Heart right ventricle (tissue), 16 donors: ENCODE results near the gene PFKL. TPM values are rescaled to one million over a fixed set of nuclear protein-coding genes. Genes with fewer than 3 reads are reported as not detected.

ENCODE experiments used
- ATAC-seq, 8 donors: fragments of 200-7000 bp; cut with Tn5 transposase; one replicate each; pipeline ENCODE4 v1.9.1; 2020; ENCODE audit warnings: mild to moderate bottlenecking in 8 of 8, moderate library complexity in 8 of 8, moderate number of reproducible peaks in 1 of 8
- DNase-seq, 2 donors: peaks; one replicate each; pipeline ENCODE4 v3.0.0-alpha.2; 2020
- H3K27ac ChIP-seq, 10 donors: fragments of 200-600 bp; sonication (generic) in 2 of 10; one replicate each; pipeline versions ENCODE4 v1.5.0 to v1.8.0; 2020 to 2022; ENCODE audit warnings: mild to moderate bottlenecking in 3 of 10
- H3K27me3 ChIP-seq, 7 donors: fragments of 200-600 bp; one replicate each; pipeline ENCODE4 v1.8.0; 2021 to 2022; ENCODE audit warnings: mild to moderate bottlenecking in 2 of 7
- H3K36me3 ChIP-seq, 9 donors: fragments of 200-600 bp; sonication (generic) in 1 of 9; one replicate each; pipeline versions ENCODE4 v1.5.0 to v1.8.0; 2020 to 2022; ENCODE audit warnings: mild to moderate bottlenecking in 2 of 9
- H3K4me1 ChIP-seq, 9 donors: fragments of 200-600 bp; sonication (generic) in 1 of 9; one replicate each; pipeline versions ENCODE4 v1.5.0 to v1.8.0; 2020 to 2022; ENCODE audit warnings: mild to moderate bottlenecking in 4 of 9
- H3K4me3 ChIP-seq, 10 donors: fragments of 200-600 bp; sonication (generic) in 2 of 10; one replicate each; pipeline versions ENCODE4 v1.5.0 to v1.8.0; 2020 to 2022; ENCODE audit warnings: mild to moderate bottlenecking in 7 of 10, moderate library complexity in 2 of 10
- H3K9me3 ChIP-seq, 11 donors: fragments of 200-600 bp in 10 of 11; sonication (generic) in 2 of 11; one replicate each; pipeline versions ENCODE4 v1.5.0 to v1.8.0; 2013 to 2022; ENCODE audit warnings: mild to moderate bottlenecking in 2 of 11, control low read depth in 1 of 11, moderate library complexity in 1 of 11
- WGBS, 2 donors: extraction: QIAGEN DNeasy Blood & Tissue Kit; methylation state at CpG; one replicate each; pipeline ENCODE4 v1.1.7; 2013; ENCODE audit warnings: inconsistent platforms in 1 of 2; 5-methylcytosine and 5-hydroxymethylcytosine counted together
- intact Hi-C, 10 donors: fragments of 100-400 bp; cut with DNase I; formaldehyde crosslinking; loops; one replicate each; pipeline versions ENCODE4 v1.11.1 to v1.14.2; 2022
- polyA plus RNA-seq, 2 donors: library from polyadenylated mRNA; stranded (reverse); fragments of 200-250 nt; gene quantifications; one replicate each; pipeline ENCODE4 v1.2.3, GENCODE V29; 2013
- total RNA-seq, 10 donors: library from RNA; stranded (reverse); fragmentation: NEBNext Ultra II Directional in 3 of 10; extraction: Animal tissue kit (Norgen Biotek cat#: 25700) in 3 of 10; gene quantifications; one replicate each; pipeline versions ENCODE4 v1.2.1 to v1.2.4, GENCODE V29; 2021 to 2023
- TF ChIP-seq, protein P1 (sequence below), 9 donors: fragments of 200-600 bp; sonication (generic) in 2 of 9; IDR thresholded peaks; one replicate each; pipeline versions ENCODE4 v1.5.0 to v1.8.0; 2021 to 2022; ENCODE audit warnings: antibody characterized with exemption in 9 of 9, mild to moderate bottlenecking in 5 of 9, moderate library complexity in 1 of 9
- donor health status: Arrhythmogenic right ventricular cardiomyopathy.
- donor health status: ischemic (EF 13 %, LVEDD 7.1; RV severe dilation, severe dysfunction).
- donor health status: healthy with polysubstance abuse.
- donor health status: DM: no; HTN: yes; CAD: no.
- donor health status: DM: no; HTN: no; CAD: no.
- donor health status: ischemic (EF 25% LVEDD 6.9; RV normal size, moderate dysfunction).
- donor health status: ischemic (EF 25% LVEDD 5.7; RV mildly dilated, moderate dysfunction).
- donor health status: healthy.
- donor health status: DM: yes; HTN: yes; CAD: no.
- donor health status: Ischemic cardiomyopathy.
- donor health status: ischemic (EF 35%, LVEDD 5.7; RV mildly dilated, moderate dysfunction).
- donor health status: nonischemic (EF 11% LVEDD 7.7; RV severe dilation, severe dysfunction).
- donor health status: DM: yes; HTN: yes; CAD: no.
- donor health status: PGD.
- donor health status: ischemic (EF 29% LVEDD 5.4; RV normal size, mild dysfunction).
- donor health status: nonischemic (EF 23%, LVEDD 6.1; RV moderate dilation, normal function).

Gene PFKL
- total and polyA plus RNA-seq, 12 donors, result 34.7 to 84.4 (median 43.8) TPM

DNA sequence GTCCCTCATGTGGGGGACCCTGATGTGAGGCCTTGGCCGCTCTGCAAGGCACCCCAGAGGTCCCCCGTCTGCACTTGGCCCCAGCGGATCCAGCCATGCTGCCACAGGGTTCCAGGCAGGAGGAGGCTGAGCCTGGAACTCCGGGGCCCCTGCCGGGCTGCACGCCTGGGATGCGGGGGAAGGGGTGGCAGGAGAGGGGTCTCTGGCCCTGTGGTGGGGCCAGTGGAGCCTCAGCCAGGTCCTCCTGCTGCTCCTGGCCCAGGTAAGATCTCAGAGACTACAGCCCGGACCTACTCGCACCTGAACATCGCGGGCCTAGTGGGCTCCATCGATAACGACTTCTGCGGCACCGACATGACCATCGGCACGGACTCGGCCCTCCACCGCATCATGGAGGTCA, 12.9 kb downstream of the PFKL start:
- H3K27ac ChIP-seq, result no peak overlapping the region
- H3K4me3 ChIP-seq, result no peak overlapping the region
- no peaks in the 10 kb centered on the region for H3K4me1 ChIP-seq
- TF ChIP-seq, protein P1, sequence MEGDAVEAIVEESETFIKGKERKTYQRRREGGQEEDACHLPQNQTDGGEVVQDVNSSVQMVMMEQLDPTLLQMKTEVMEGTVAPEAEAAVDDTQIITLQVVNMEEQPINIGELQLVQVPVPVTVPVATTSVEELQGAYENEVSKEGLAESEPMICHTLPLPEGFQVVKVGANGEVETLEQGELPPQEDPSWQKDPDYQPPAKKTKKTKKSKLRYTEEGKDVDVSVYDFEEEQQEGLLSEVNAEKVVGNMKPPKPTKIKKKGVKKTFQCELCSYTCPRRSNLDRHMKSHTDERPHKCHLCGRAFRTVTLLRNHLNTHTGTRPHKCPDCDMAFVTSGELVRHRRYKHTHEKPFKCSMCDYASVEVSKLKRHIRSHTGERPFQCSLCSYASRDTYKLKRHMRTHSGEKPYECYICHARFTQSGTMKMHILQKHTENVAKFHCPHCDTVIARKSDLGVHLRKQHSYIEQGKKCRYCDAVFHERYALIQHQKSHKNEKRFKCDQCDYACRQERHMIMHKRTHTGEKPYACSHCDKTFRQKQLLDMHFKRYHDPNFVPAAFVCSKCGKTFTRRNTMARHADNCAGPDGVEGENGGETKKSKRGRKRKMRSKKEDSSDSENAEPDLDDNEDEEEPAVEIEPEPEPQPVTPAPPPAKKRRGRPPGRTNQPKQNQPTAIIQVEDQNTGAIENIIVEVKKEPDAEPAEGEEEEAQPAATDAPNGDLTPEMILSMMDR (IDR thresholded peaks at IDR 0.05), result no peak
- peaks cover 0 to 100% (median 24%) of the 10 kb centered on the region in 9 donors for H3K36me3 ChIP-seq
- WGBS, 2 donors, result 96 to 97% methylated on average over 19 of the region's 19 CpGs
- no peaks in the 10 kb centered on the region for H3K27me3 ChIP-seq
- H3K9me3 ChIP-seq, result no peaks in the 10 kb centered on the region
- DNase-seq (no peak), ATAC-seq (no peak)
- intact Hi-C loops, result loop anchor here in 1 of 10 donors (10.0 kb wide), 1 partner anchor 308 kb away; no protein-coding TSS in a partner anchor

DNA sequence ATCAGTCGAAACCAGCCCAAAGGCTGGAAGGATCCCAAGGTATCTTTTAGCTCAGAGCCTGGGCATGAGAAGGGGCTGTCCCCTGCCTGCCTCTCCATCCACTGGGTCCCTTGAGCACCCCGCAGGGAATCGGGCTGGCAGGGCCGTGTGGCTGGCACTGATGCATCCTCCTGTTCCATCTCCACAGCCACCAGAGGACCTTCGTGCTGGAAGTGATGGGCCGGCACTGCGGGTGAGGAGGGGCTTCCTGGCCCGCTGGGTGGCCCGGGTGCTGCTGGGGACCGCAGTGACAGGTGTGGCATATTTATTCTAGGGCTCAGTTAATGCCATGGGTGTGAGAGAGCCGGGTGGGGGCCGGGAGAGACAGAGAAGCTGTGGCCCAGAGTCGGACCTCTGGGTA, 13.6 kb downstream of the PFKL start:
- H3K36me3 ChIP-seq, result peaks cover 0 to 100% (median 30%) of the 10 kb centered on the region in 9 donors
- WGBS, 2 donors, result 94% methylated on average over 13 of the region's 13 CpGs

DNA sequence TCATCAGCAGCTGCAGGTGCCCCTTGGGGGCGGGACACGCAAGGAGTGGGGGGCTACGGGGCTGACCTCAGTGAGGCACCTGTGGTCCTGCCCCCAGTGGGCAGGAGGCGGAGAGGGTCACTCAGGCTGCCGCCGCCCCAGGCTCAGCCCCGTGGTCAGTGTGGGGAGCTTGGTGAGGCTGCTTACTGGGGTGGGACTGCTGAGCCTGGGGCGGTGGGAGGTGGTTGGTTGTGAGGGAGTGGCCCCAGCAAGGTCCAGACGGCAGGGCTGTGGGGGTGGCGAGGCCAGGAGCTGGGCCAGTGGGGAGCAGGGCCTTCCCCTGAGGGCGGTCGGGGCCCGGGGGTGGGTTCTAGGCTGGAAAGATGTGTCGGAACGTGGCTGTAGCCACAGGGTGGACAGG, 14.3 kb downstream of the PFKL start:
- 88% methylated on average over 13 to 15 of the region's 15 CpGs for WGBS, 2 donors

More for the DNA sequence above, 13.6 kb downstream of the PFKL start:
- DNase-seq (no peak), ATAC-seq (no peak)
- Histone ChIP-seq H3K4me3 (no peak overlapping the region), H3K27ac (no peak overlapping the region), H3K9me3 (no peaks in the 10 kb centered on the region), H3K4me1 (no peaks in the 10 kb centered on the region), H3K27me3 (no peaks in the 10 kb centered on the region)
- TF ChIP-seq, protein P1 (IDR thresholded peaks at IDR 0.05), result no peak
- intact Hi-C loops, result loop anchor here in 1 of 10 donors (10.0 kb wide), 1 partner anchor 309 kb away; no protein-coding TSS in a partner anchor

DNA sequence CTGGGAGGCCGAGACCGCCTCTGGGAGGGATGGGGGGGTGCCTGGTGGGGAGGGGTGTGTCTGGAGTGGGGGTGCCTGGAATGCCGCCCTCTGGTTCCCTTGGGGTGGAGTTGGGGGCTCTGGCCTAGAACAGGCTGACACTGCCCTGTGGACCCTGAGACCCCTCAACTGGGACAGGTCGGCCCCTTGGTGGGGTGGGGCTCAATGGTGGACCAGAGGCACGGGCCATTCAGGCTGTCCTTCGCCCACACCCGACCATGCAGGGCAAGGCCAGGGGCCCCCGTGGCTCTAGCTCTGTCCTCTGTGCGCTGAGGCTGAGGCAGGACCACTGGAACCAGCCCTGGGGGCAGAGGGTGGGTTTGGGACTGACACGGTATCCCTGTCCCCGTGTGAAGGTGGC, 14.7 kb downstream of the PFKL start:
- TF ChIP-seq, protein P1 (IDR thresholded peaks at IDR 0.05), result no peak
- Histone ChIP-seq H3K36me3 (peaks cover 0 to 100% (median 30%) of the 10 kb centered on the region in 9 donors), H3K9me3 (no peaks in the 10 kb centered on the region), H3K4me3 (no peak overlapping the region), H3K4me1 (no peaks in the 10 kb centered on the region), H3K27ac (no peak overlapping the region), H3K27me3 (no peaks in the 10 kb centered on the region)
- intact Hi-C loops, result loop anchor here in 1 of 10 donors (10.0 kb wide), 1 partner anchor 310 kb away; no protein-coding TSS in a partner anchor
- DNase-seq (no peak), ATAC-seq (no peak)
- 95 to 97% methylated on average over 11 of the region's 11 CpGs for WGBS, 2 donors

More for the DNA sequence above, 14.3 kb downstream of the PFKL start:
- intact Hi-C loops, result loop anchor here in 1 of 10 donors (10.0 kb wide), 1 partner anchor 309 kb away; no protein-coding TSS in a partner anchor
- TF ChIP-seq, protein P1 (IDR thresholded peaks at IDR 0.05), result no peak
- Histone ChIP-seq H3K27me3 (no peaks in the 10 kb centered on the region), H3K4me3 (no peak overlapping the region), H3K9me3 (no peaks in the 10 kb centered on the region), H3K36me3 (peaks cover 0 to 100% (median 30%) of the 10 kb centered on the region in 9 donors), H3K27ac (no peak overlapping the region), H3K4me1 (no peaks in the 10 kb centered on the region)
- ATAC-seq (no peak), DNase-seq (no peak)
